ENCODE data around the gene SUPT4H1.

SUPT4H1 gene

GRCh38 chr17:58363457-58364185 is 11.6 kb upstream of the SUPT4H1 start:
- H3K4me3 ChIP-seq (ENCODE audit: low read depth, low read length): no peak overlapping the region
- H3K9ac ChIP-seq (ENCODE audit: low read length): peak overlapping the region; percentile 42
- no peaks in the 10 kb centered on the region for H3K27me3 ChIP-seq (ENCODE audit: control insufficient read depth, insufficient read depth, low read length)
- H3K4me1 ChIP-seq (ENCODE audit: control insufficient read depth, insufficient read depth, low read length): peaks cover 35% of the 10 kb centered on the region; the same call in 1 of the 2 replicates
- H3K36me3 ChIP-seq (ENCODE audit: control insufficient read depth, insufficient read depth, low read length): peaks cover 5% of the 10 kb centered on the region; the same call in 1 of the 2 replicates
- peak overlapping the region; percentile 32; the same call in 1 of the 2 replicates for H3K27ac ChIP-seq (ENCODE audit: low read depth, low read length)
- no peaks in the 10 kb centered on the region for H3K9me3 ChIP-seq (ENCODE audit: control insufficient read depth, insufficient read depth, low read depth, low read length)

GRCh38 chr17:58362368-58363014 is 10.5 kb upstream of the SUPT4H1 start:
- H3K9ac ChIP-seq (ENCODE audit: low read length): no peak overlapping the region
- H3K27me3 ChIP-seq (ENCODE audit: control insufficient read depth, insufficient read depth, low read length): no peaks in the 10 kb centered on the region
- peaks cover 15% of the 10 kb centered on the region; the same call in 1 of the 2 replicates for H3K36me3 ChIP-seq (ENCODE audit: control insufficient read depth, insufficient read depth, low read length)
- H3K4me3 ChIP-seq (ENCODE audit: low read depth, low read length): no peak overlapping the region
- H3K9me3 ChIP-seq (ENCODE audit: control insufficient read depth, insufficient read depth, low read depth, low read length): no peaks in the 10 kb centered on the region
- H3K4me1 ChIP-seq (ENCODE audit: control insufficient read depth, insufficient read depth, low read length): peaks cover 35% of the 10 kb centered on the region; the same call in 1 of the 2 replicates
- no peak overlapping the region for H3K27ac ChIP-seq (ENCODE audit: low read depth, low read length)

GRCh38 chr17:58360296-58361063 is 8.5 kb upstream of the SUPT4H1 start:
- H3K27me3 ChIP-seq (ENCODE audit: control insufficient read depth, insufficient read depth, low read length): no peaks in the 10 kb centered on the region
- H3K4me1 ChIP-seq (ENCODE audit: control insufficient read depth, insufficient read depth, low read length): peaks cover 25% of the 10 kb centered on the region; the same call in 1 of the 2 replicates
- no peak overlapping the region for H3K4me3 ChIP-seq (ENCODE audit: low read depth, low read length)
- peaks cover 22% of the 10 kb centered on the region; the same call in 1 of the 2 replicates for H3K36me3 ChIP-seq (ENCODE audit: control insufficient read depth, insufficient read depth, low read length)
- H3K9me3 ChIP-seq (ENCODE audit: control insufficient read depth, insufficient read depth, low read depth, low read length): no peaks in the 10 kb centered on the region
- no peak overlapping the region for H3K9ac ChIP-seq (ENCODE audit: low read length)
- H3K27ac ChIP-seq (ENCODE audit: low read depth, low read length): no peak overlapping the region; the same call in 1 of the 2 replicates

- no peak overlapping the region for H3K4me3 ChIP-seq (ENCODE audit: low read depth, low read length)
- no peak overlapping the region for H3K9ac ChIP-seq (ENCODE audit: low read length)
- H3K4me1 ChIP-seq (ENCODE audit: control insufficient read depth, insufficient read depth, low read length): peaks cover 15% of the 10 kb centered on the region
- H3K27ac ChIP-seq (ENCODE audit: low read depth, low read length): no peak overlapping the region
- peaks cover 27% of the 10 kb centered on the region; the same call in 1 of the 2 replicates for H3K36me3 ChIP-seq (ENCODE audit: control insufficient read depth, insufficient read depth, low read length)
- no peaks in the 10 kb centered on the region for H3K27me3 ChIP-seq (ENCODE audit: control insufficient read depth, insufficient read depth, low read length)
- no peaks in the 10 kb centered on the region for H3K9me3 ChIP-seq (ENCODE audit: control insufficient read depth, insufficient read depth, low read depth, low read length)
Observed at GRCh38 chr17:58358408-58359172, 6.6 kb upstream of the SUPT4H1 start.

GRCh38 chr17:58357312-58358297 is 5.6 kb upstream of the SUPT4H1 start:
- no peak overlapping the region for H3K27ac ChIP-seq (ENCODE audit: low read depth, low read length)
- peaks cover 27% of the 10 kb centered on the region; the same call in 1 of the 2 replicates for H3K36me3 ChIP-seq (ENCODE audit: control insufficient read depth, insufficient read depth, low read length)
- H3K4me1 ChIP-seq (ENCODE audit: control insufficient read depth, insufficient read depth, low read length): peaks cover 14% of the 10 kb centered on the region
- no peak overlapping the region for H3K9ac ChIP-seq (ENCODE audit: low read length)
- no peaks in the 10 kb centered on the region for H3K9me3 ChIP-seq (ENCODE audit: control insufficient read depth, insufficient read depth, low read depth, low read length)
- no peaks in the 10 kb centered on the region for H3K27me3 ChIP-seq (ENCODE audit: control insufficient read depth, insufficient read depth, low read length)
- no peak overlapping the region for H3K4me3 ChIP-seq (ENCODE audit: low read depth, low read length)

- no peak overlapping the region for H3K9ac ChIP-seq (ENCODE audit: low read length)
- no peak overlapping the region for H3K27ac ChIP-seq (ENCODE audit: low read depth, low read length)
- peaks cover 32% of the 10 kb centered on the region for H3K36me3 ChIP-seq (ENCODE audit: control insufficient read depth, insufficient read depth, low read length)
Observed at GRCh38 chr17:58356231-58356630, 4.2 kb upstream of the SUPT4H1 start.

GRCh38 chr17:58354541-58355216 is 2.7 kb upstream of the SUPT4H1 start:
- no peaks in the 10 kb centered on the region for H3K27me3 ChIP-seq (ENCODE audit: control insufficient read depth, insufficient read depth, low read length)
- peaks cover 17% of the 10 kb centered on the region for H3K4me1 ChIP-seq (ENCODE audit: control insufficient read depth, insufficient read depth, low read length)
- no peak overlapping the region for H3K4me3 ChIP-seq (ENCODE audit: low read depth, low read length)
- peaks cover 33% of the 10 kb centered on the region for H3K36me3 ChIP-seq (ENCODE audit: control insufficient read depth, insufficient read depth, low read length)
- H3K27ac ChIP-seq (ENCODE audit: low read depth, low read length): no peak overlapping the region
- no peaks in the 10 kb centered on the region for H3K9me3 ChIP-seq (ENCODE audit: control insufficient read depth, insufficient read depth, low read depth, low read length)
- no peak overlapping the region for H3K9ac ChIP-seq (ENCODE audit: low read length)

More at GRCh38 chr17:58356231-58356630, 4.2 kb upstream of the SUPT4H1 start:
- H3K4me1 ChIP-seq (ENCODE audit: control insufficient read depth, insufficient read depth, low read length): peaks cover 16% of the 10 kb centered on the region
- H3K27me3 ChIP-seq (ENCODE audit: control insufficient read depth, insufficient read depth, low read length): no peaks in the 10 kb centered on the region
- no peaks in the 10 kb centered on the region for H3K9me3 ChIP-seq (ENCODE audit: control insufficient read depth, insufficient read depth, low read depth, low read length)
- H3K4me3 ChIP-seq (ENCODE audit: low read depth, low read length): no peak overlapping the region

GRCh38 chr17:58353389-58353825 is 1.4 kb upstream of the SUPT4H1 start:
- Histone ChIP-seq H3K9ac (ENCODE audit: low read length) (peak overlapping the region; percentile 14), H3K27ac (ENCODE audit: low read depth, low read length) (peak overlapping the region; percentile 11; the same call in 1 of the 2 replicates), H3K27me3 (ENCODE audit: control insufficient read depth, insufficient read depth, low read length) (no peaks in the 10 kb centered on the region), H3K9me3 (ENCODE audit: control insufficient read depth, insufficient read depth, low read depth, low read length) (no peaks in the 10 kb centered on the region), H3K4me1 (ENCODE audit: control insufficient read depth, insufficient read depth, low read length) (peaks cover 17% of the 10 kb centered on the region), H3K36me3 (ENCODE audit: control insufficient read depth, insufficient read depth, low read length) (peaks cover 42% of the 10 kb centered on the region), H3K4me3 (ENCODE audit: low read depth, low read length) (peak overlapping the region; percentile 100)

- Histone ChIP-seq H3K4me1 (ENCODE audit: control insufficient read depth, insufficient read depth, low read length) (peaks cover 17% of the 10 kb centered on the region), H3K36me3 (ENCODE audit: control insufficient read depth, insufficient read depth, low read length) (peaks cover 43% of the 10 kb centered on the region), H3K27ac (ENCODE audit: low read depth, low read length) (peak overlapping the region; percentile 92; the same call in 1 of the 2 replicates), H3K4me3 (ENCODE audit: low read depth, low read length) (peak overlapping the region; percentile 100), H3K9me3 (ENCODE audit: control insufficient read depth, insufficient read depth, low read depth, low read length) (no peaks in the 10 kb centered on the region), H3K27me3 (ENCODE audit: control insufficient read depth, insufficient read depth, low read length) (no peaks in the 10 kb centered on the region), H3K9ac (ENCODE audit: low read length) (peak overlapping the region; percentile 99)
Observed at GRCh38 chr17:58352596-58353388, 791 bp upstream of the SUPT4H1 start.

Data from HUES6 (cell line).